WTC11 (cell line): ENCODE data around the gene ZNF718. TPM values are rescaled to one million over a fixed set of nuclear protein-coding genes. Genes with fewer than 3 reads are reported as not detected.

ENCODE experiments used
- ATAC-seq: fragments of 200-7000 bp; cut with Tn5 transposase; 2 replicates; pipeline ENCODE4 v1.10.0; 2021; ENCODE audit warnings: mild to moderate bottlenecking, moderate library complexity
- CTCF ChIA-PET: fragments of 300-600 bp; sonication (Branson Sonifier 250); formaldehyde crosslinking; loops from one replicate; lab custom pipeline; 2021; ENCODE audit warnings: antibody characterized with exemption; lab: Charles Lee
- POLR2A ChIA-PET: fragments of 350-600 bp; sonication (Branson Sonifier 250); formaldehyde crosslinking; loops from one replicate; lab custom pipeline; 2021; ENCODE audit warnings: antibody characterized with exemption; lab: Charles Lee
- DNase-seq: peaks from one replicate; pipeline ENCODE4 v3.0.0; 2021; ENCODE audit warnings: low spot score
- H3K27ac Mint-ChIP-seq: 2 replicates; pipeline ENCODE4 v1.8.0; 2021; ENCODE audit warnings: mixed read lengths
- H3K27me3 Mint-ChIP-seq: 2 replicates; pipeline ENCODE4 v1.8.0; 2021; ENCODE audit warnings: low read depth, mild to moderate bottlenecking, moderate library complexity, mixed read lengths
- H3K36me3 Mint-ChIP-seq: 2 replicates; pipeline ENCODE4 v1.8.0; 2021; ENCODE audit warnings: mixed read lengths
- H3K4me1 Mint-ChIP-seq: 2 replicates; pipeline ENCODE4 v1.8.0; 2022; ENCODE audit warnings: mixed read lengths
- H3K4me3 Mint-ChIP-seq: 2 replicates; pipeline ENCODE4 v1.8.0; 2021; ENCODE audit warnings: mild to moderate bottlenecking, moderate library complexity, mixed read lengths
- H3K9me3 Mint-ChIP-seq: 2 replicates; pipeline ENCODE4 v1.8.0; 2021; ENCODE audit warnings: mixed read lengths
- AFF4 ChIP-seq: sonication (generic); formaldehyde crosslinking; IDR thresholded peaks from 2 replicates; pipeline ENCODE4 v1.8.1; 2023; ENCODE audit warnings: mild to moderate bottlenecking, missing genetic modification reagents, borderline replicate concordance
- CBFB ChIP-seq: sonication (generic); formaldehyde crosslinking; IDR thresholded peaks from 2 replicates; pipeline ENCODE4 v1.8.1; 2022; ENCODE audit warnings: mild to moderate bottlenecking, low read depth, missing genetic modification reagents
- CTCF ChIP-seq: fragments of 200-600 bp; IDR thresholded peaks from 2 replicates; pipeline ENCODE4 v1.8.0; 2022; ENCODE audit warnings: antibody characterized with exemption
- E2F4 ChIP-seq: sonication (generic); formaldehyde crosslinking; IDR thresholded peaks from 2 replicates; pipeline ENCODE4 v1.8.1; 2022; ENCODE audit warnings: low read depth, mild to moderate bottlenecking, moderate library complexity, missing genetic modification reagents, borderline replicate concordance
- E2F5 ChIP-seq: sonication (generic); formaldehyde crosslinking; IDR thresholded peaks from 2 replicates; pipeline ENCODE4 v1.8.1; 2022; ENCODE audit warnings: mild to moderate bottlenecking, moderate library complexity, missing genetic modification reagents
- ETV6 ChIP-seq: sonication (generic); formaldehyde crosslinking; IDR thresholded peaks from 2 replicates; pipeline ENCODE4 v1.8.1; 2022; ENCODE audit warnings: mild to moderate bottlenecking, missing genetic modification reagents
- FOXJ3 ChIP-seq: sonication (generic); formaldehyde crosslinking; IDR thresholded peaks from 2 replicates; pipeline ENCODE4 v1.9.0; 2021; ENCODE audit warnings: missing genetic modification reagents, mild to moderate bottlenecking, borderline replicate concordance
- FOXK1 ChIP-seq: sonication (generic); formaldehyde crosslinking; IDR thresholded peaks from 2 replicates; pipeline ENCODE4 v1.8.0; 2022; ENCODE audit warnings: mild to moderate bottlenecking, moderate library complexity, missing genetic modification reagents
- FOXP1 ChIP-seq: sonication (generic); formaldehyde crosslinking; IDR thresholded peaks from 2 replicates; pipeline ENCODE4 v1.8.0; 2022; ENCODE audit warnings: missing genetic modification reagents, mild to moderate bottlenecking, moderate library complexity, borderline replicate concordance
- HMGXB4 ChIP-seq: sonication (generic); formaldehyde crosslinking; IDR thresholded peaks from 2 replicates; pipeline ENCODE4 v1.8.1; 2023; ENCODE audit warnings: mild to moderate bottlenecking, moderate library complexity, missing genetic modification reagents
- JUN ChIP-seq: sonication (generic); formaldehyde crosslinking; IDR thresholded peaks from 2 replicates; pipeline ENCODE4 v1.8.0; 2023; ENCODE audit warnings: mild to moderate bottlenecking, missing genetic modification reagents
- MAX ChIP-seq: sonication (generic); formaldehyde crosslinking; IDR thresholded peaks from 2 replicates; pipeline ENCODE4 v1.8.0; 2022; ENCODE audit warnings: mild to moderate bottlenecking, missing genetic modification reagents
- MLX ChIP-seq: sonication (generic); formaldehyde crosslinking; IDR thresholded peaks from 2 replicates; pipeline ENCODE4 v1.8.1; 2023; ENCODE audit warnings: mild to moderate bottlenecking, missing genetic modification reagents, moderate library complexity
- MYBL2 ChIP-seq: sonication (generic); formaldehyde crosslinking; IDR thresholded peaks from 2 replicates; pipeline ENCODE4 v1.8.1; 2023; ENCODE audit warnings: mild to moderate bottlenecking, moderate library complexity, missing genetic modification reagents
- NFE2L1 ChIP-seq: sonication (generic); formaldehyde crosslinking; IDR thresholded peaks from 2 replicates; pipeline ENCODE4 v1.8.1; 2023; ENCODE audit warnings: missing genetic modification reagents
- NFYB ChIP-seq: sonication (generic); formaldehyde crosslinking; conservative IDR thresholded peaks from 2 replicates; pipeline ENCODE4 v1.8.0; 2022; ENCODE audit warnings: low read depth, missing genetic modification reagents
- SP1 ChIP-seq: sonication (generic); formaldehyde crosslinking; conservative IDR thresholded peaks from 2 replicates; pipeline ENCODE4 v1.8.1; 2022; ENCODE audit warnings: missing genetic modification reagents
- TEAD1 ChIP-seq: sonication (generic); formaldehyde crosslinking; IDR thresholded peaks from 2 replicates; pipeline ENCODE4 v1.8.0; 2022; ENCODE audit warnings: mild to moderate bottlenecking, missing genetic modification reagents
- ZNF263 ChIP-seq: sonication (generic); formaldehyde crosslinking; IDR thresholded peaks from 2 replicates; pipeline ENCODE4 v1.8.1; 2022; ENCODE audit warnings: low read depth, mild to moderate bottlenecking, moderate library complexity, missing genetic modification reagents
- ZNF281 ChIP-seq: sonication (generic); formaldehyde crosslinking; IDR thresholded peaks from 2 replicates; pipeline ENCODE4 v1.8.0; 2023; ENCODE audit warnings: mild to moderate bottlenecking, missing genetic modification reagents
- total RNA-seq: library from RNA; stranded (reverse); gene quantifications from 3 replicates; pipeline ENCODE4 v1.2.3, GENCODE V29; 2021

The ZNF718 gene
- total RNA-seq, 1 experiment from 2014 or later, result 12.5 TPM

GRCh38 chr4:211033-211511 lies 86.8 kb downstream of the ZNF718 start (continued):
- TF ChIP-seq ZNF281 (CRISPR knock-in tag), result no peak
- no peak for TF ChIP-seq CTCF
- no peak for TF ChIP-seq TEAD1

GRCh38 chr4:212438-213188 lies 88.3 kb downstream of the ZNF718 start:
- ATAC-seq (peak; percentile 97), DNase-seq (peak; percentile 89)
- H3K36me3 Mint-ChIP-seq, result peaks cover 26% of the 10 kb centered on the region
- ChIA-PET POLR2A (interaction anchor here (0.6 to 1.9 kb wide), 4 partner anchors 39 to 173 kb away, joined by 3 to 9 read pairs (median 4); partner anchors contain the start of genes ZNF718 and ZNF732), CTCF (interaction anchor here (0.7 to 1.7 kb wide), 6 partner anchors 25 to 93 kb away, joined by 3 to 6 read pairs (median 3); partner anchors contain the start of genes ZNF718 and ZNF732)
- peaks cover 55% of the 10 kb centered on the region for H3K4me1 Mint-ChIP-seq
- peak overlapping the region; percentile 89 for H3K4me3 Mint-ChIP-seq
- H3K9me3 Mint-ChIP-seq, result peaks cover 15% of the 10 kb centered on the region
- no peaks in the 10 kb centered on the region; the same call in 1 of the 2 replicates for H3K27me3 Mint-ChIP-seq
- peak overlapping the region; percentile 72 for H3K27ac Mint-ChIP-seq
- TF ChIP-seq NFYB (CRISPR knock-in tag), result peak; percentile 78
- peak; percentile 81 for TF ChIP-seq SP1
- peak; percentile 84; the same call in 1 of the 2 replicates for TF ChIP-seq FOXP1 (CRISPR knock-in tag)
- peak; percentile 79 for TF ChIP-seq HMGXB4 (CRISPR knock-in tag)
- TF ChIP-seq MAX (CRISPR knock-in tag), result peak; percentile 38; the same call in 1 of the 2 replicates
- TF ChIP-seq MYBL2, result peak; percentile 66; the same call in 1 of the 2 replicates
- TF ChIP-seq MLX (CRISPR knock-in tag), result 0 out of 2 replicates have a peak, but pooled peaks have one; percentile 64
- peak; percentile 39; the same call in 1 of the 2 replicates for TF ChIP-seq FOXK1 (CRISPR knock-in tag)
- no peak for TF ChIP-seq FOXJ3
- TF ChIP-seq AFF4, result 0 out of 2 replicates have a peak, but pooled peaks have one; percentile 21
- TF ChIP-seq ETV6 (CRISPR knock-in tag), result peak; percentile 68; the same call in 1 of the 2 replicates
- TF ChIP-seq ZNF263 (CRISPR knock-in tag), result no peak
- peak; percentile 73; the same call in 1 of the 2 replicates for TF ChIP-seq NFE2L1
- peak; percentile 52; the same call in 1 of the 2 replicates for TF ChIP-seq CBFB (CRISPR knock-in tag)
- TF ChIP-seq E2F5 (CRISPR knock-in tag), result peak; percentile 81
- peak; percentile 83 for TF ChIP-seq E2F4 (CRISPR knock-in tag)
- TF ChIP-seq JUN, result no peak
